Trophoblast cell (in vitro differentiated cells and primary cell): ENCODE measurements around the gene RASSF10.

Experiments
- DNase-seq, 2 donors: peaks; one replicate each; pipeline ENCODE4 v3.0.0-alpha.2; 2016
- H2AFZ ChIP-seq: 2 replicates; pipeline ENCODE4 v1.6.1; 2013; ENCODE audit warnings: low read length, moderate library complexity, mild to moderate bottlenecking; ENCODE audit not compliant: insufficient read depth, poor library complexity
- H2AK5ac ChIP-seq: 2 replicates; pipeline ENCODE4 v1.6.1; 2013; ENCODE audit warnings: mild to moderate bottlenecking, low read length
- H2BK120ac ChIP-seq: 2 replicates; pipeline ENCODE4 v1.6.1; 2013; ENCODE audit warnings: low read length, mild to moderate bottlenecking, moderate library complexity; ENCODE audit not compliant: insufficient read depth, poor library complexity
- H2BK12ac ChIP-seq: 2 replicates; pipeline ENCODE4 v1.6.1; 2013; ENCODE audit warnings: mild to moderate bottlenecking, low read length, moderate library complexity
- H2BK5ac ChIP-seq: 2 replicates; pipeline ENCODE4 v1.6.1; 2013; ENCODE audit warnings: low read length, low read depth, moderate library complexity, mild to moderate bottlenecking; ENCODE audit not compliant: poor library complexity
- H3K14ac ChIP-seq: 2 replicates; pipeline ENCODE4 v1.6.1; 2013; ENCODE audit warnings: mild to moderate bottlenecking, low read length
- H3K18ac ChIP-seq: 2 replicates; pipeline ENCODE4 v1.6.1; 2013; ENCODE audit warnings: mild to moderate bottlenecking, low read length
- H3K23ac ChIP-seq: 2 replicates; pipeline ENCODE4 v1.6.1; 2013; ENCODE audit warnings: low read length
- H3K27ac ChIP-seq: 2 replicates; pipeline ENCODE4 v1.5.1; 2013; ENCODE audit warnings: low read depth, mild to moderate bottlenecking, inconsistent platforms, low read length, moderate library complexity
- H3K27me3 ChIP-seq: 2 replicates; pipeline ENCODE4 v1.6.1; 2013; ENCODE audit warnings: inconsistent platforms, mild to moderate bottlenecking, low read length, moderate library complexity; ENCODE audit not compliant: insufficient read depth
- H3K36me3 ChIP-seq, 2 experiments: 1 replicate in 1 of 2; 2 replicates in 1 of 2; pipeline ENCODE4 v1.6.1; 2013; ENCODE audit warnings: low read length in 2 of 2, mild to moderate bottlenecking in 2 of 2, moderate library complexity in 1 of 2; ENCODE audit not compliant: insufficient read depth in 2 of 2, control insufficient read depth in 1 of 2
- H3K4ac ChIP-seq: 2 replicates; pipeline ENCODE4 v1.6.1; 2013; ENCODE audit warnings: low read depth, mild to moderate bottlenecking, low read length, moderate library complexity
- H3K4me1 ChIP-seq, 2 experiments: 1 replicate in 1 of 2; 2 replicates in 1 of 2; pipeline ENCODE4 v1.6.1; 2013; ENCODE audit warnings: low read length in 2 of 2, mild to moderate bottlenecking in 2 of 2, moderate library complexity in 1 of 2; ENCODE audit not compliant: insufficient read depth in 2 of 2, control insufficient read depth in 1 of 2
- H3K4me2 ChIP-seq: 2 replicates; pipeline ENCODE4 v1.6.1; 2013; ENCODE audit warnings: inconsistent platforms, mild to moderate bottlenecking, low read length, moderate library complexity
- H3K4me3 ChIP-seq: 2 replicates; pipeline ENCODE4 v1.5.1; 2013; ENCODE audit warnings: mild to moderate bottlenecking, low read depth, low read length, inconsistent platforms
- H3K79me1 ChIP-seq: one replicate; pipeline ENCODE4 v1.6.1; 2013; ENCODE audit warnings: low read length
- H3K79me2 ChIP-seq: 2 replicates; pipeline ENCODE4 v1.6.1; 2013; ENCODE audit warnings: low read length, mild to moderate bottlenecking; ENCODE audit not compliant: control insufficient read depth, insufficient read depth, poor library complexity
- H3K9ac ChIP-seq: 2 replicates; pipeline ENCODE4 v1.6.1; 2013; ENCODE audit warnings: mild to moderate bottlenecking, low read length
- H3K9me3 ChIP-seq: 2 replicates; pipeline ENCODE4 v1.6.1; 2013; ENCODE audit warnings: low read depth, mild to moderate bottlenecking, control low read depth, inconsistent platforms, low read length; ENCODE audit not compliant: insufficient read depth
- H4K12ac ChIP-seq: 2 replicates; pipeline ENCODE4 v1.6.1; 2013; ENCODE audit warnings: low read depth, mild to moderate bottlenecking, low read length, moderate library complexity
- H4K8ac ChIP-seq: 2 replicates; pipeline ENCODE4 v1.6.1; 2013; ENCODE audit warnings: low read depth, mild to moderate bottlenecking, low read length, moderate library complexity
- H4K91ac ChIP-seq: one replicate; pipeline ENCODE4 v1.6.1; 2013; ENCODE audit warnings: low read depth, mild to moderate bottlenecking, low read length, moderate library complexity
- WGBS: extraction: QIAGEN DNeasy Blood & Tissue Kit; methylation state at CpG from one replicate; pipeline ENCODE4 v1.1.7; 2013; ENCODE audit warnings: missing lambda C conversion rate; ENCODE audit not compliant: insufficient read length, insufficient coverage; ENCODE audit errors: extremely low coverage; 5-methylcytosine and 5-hydroxymethylcytosine counted together

The RASSF10 gene

GRCh38 chr11:13054278-13054677, 45.2 kb downstream of the RASSF10 start:
- H3K27ac ChIP-seq = no peak overlapping the region
- H3K4ac ChIP-seq = no peak overlapping the region
- H2BK12ac ChIP-seq = no peak overlapping the region
- H4K91ac ChIP-seq = no peak overlapping the region
- no peak overlapping the region for H3K14ac ChIP-seq
- H3K9ac ChIP-seq = no peak overlapping the region
- WGBS = no CpG with 5 or more reads among the region's 3 CpGs
- H3K9me3 ChIP-seq = no peaks in the 10 kb centered on the region
- peaks cover 6% of the 10 kb centered on the region in 2 experiments for H3K4me1 ChIP-seq
- no peak overlapping the region for H2AK5ac ChIP-seq
- H3K36me3 ChIP-seq = no peaks in the 10 kb centered on the region
- H4K12ac ChIP-seq = no peak overlapping the region
- H2BK5ac ChIP-seq = no peak overlapping the region
- no peak overlapping the region for H4K8ac ChIP-seq
- H3K27me3 ChIP-seq = no peaks in the 10 kb centered on the region
- no peak overlapping the region for H3K4me2 ChIP-seq
- H3K18ac ChIP-seq = no peak overlapping the region
- H3K79me1 ChIP-seq = peaks cover 1% of the 10 kb centered on the region
- no peak overlapping the region for H3K23ac ChIP-seq
- DNase-seq = no peak
- no peak overlapping the region for H3K4me3 ChIP-seq
- no peaks in the 10 kb centered on the region for H3K79me2 ChIP-seq
- no peak overlapping the region for H2AFZ ChIP-seq
- H2BK120ac ChIP-seq = no peak overlapping the region

GRCh38 chr11:13055200-13055599, 46.1 kb downstream of the RASSF10 start:
- H3K9ac ChIP-seq = no peak overlapping the region
- H3K18ac ChIP-seq = no peak overlapping the region
- H2BK120ac ChIP-seq = no peak overlapping the region
- no peaks in the 10 kb centered on the region for H3K79me2 ChIP-seq
- no CpG with 5 or more reads among the region's 2 CpGs for WGBS
- H3K27me3 ChIP-seq = no peaks in the 10 kb centered on the region
- H3K4me3 ChIP-seq = no peak overlapping the region
- no peak overlapping the region for H2BK12ac ChIP-seq
- no peak overlapping the region for H4K8ac ChIP-seq
- no peak overlapping the region for H3K4ac ChIP-seq
- DNase-seq = no peak
- H3K79me1 ChIP-seq = peaks cover 1% of the 10 kb centered on the region
- no peak overlapping the region for H3K23ac ChIP-seq
- peaks cover 6% of the 10 kb centered on the region in 2 experiments for H3K4me1 ChIP-seq
- H2BK5ac ChIP-seq = no peak overlapping the region
- no peak overlapping the region for H3K14ac ChIP-seq
- no peak overlapping the region for H2AK5ac ChIP-seq
- no peak overlapping the region for H4K12ac ChIP-seq
- H3K4me2 ChIP-seq = no peak overlapping the region
- H4K91ac ChIP-seq = no peak overlapping the region
- H2AFZ ChIP-seq = no peak overlapping the region
- H3K36me3 ChIP-seq = no peaks in the 10 kb centered on the region
- no peaks in the 10 kb centered on the region for H3K9me3 ChIP-seq
- H3K27ac ChIP-seq = no peak overlapping the region

DNA sequence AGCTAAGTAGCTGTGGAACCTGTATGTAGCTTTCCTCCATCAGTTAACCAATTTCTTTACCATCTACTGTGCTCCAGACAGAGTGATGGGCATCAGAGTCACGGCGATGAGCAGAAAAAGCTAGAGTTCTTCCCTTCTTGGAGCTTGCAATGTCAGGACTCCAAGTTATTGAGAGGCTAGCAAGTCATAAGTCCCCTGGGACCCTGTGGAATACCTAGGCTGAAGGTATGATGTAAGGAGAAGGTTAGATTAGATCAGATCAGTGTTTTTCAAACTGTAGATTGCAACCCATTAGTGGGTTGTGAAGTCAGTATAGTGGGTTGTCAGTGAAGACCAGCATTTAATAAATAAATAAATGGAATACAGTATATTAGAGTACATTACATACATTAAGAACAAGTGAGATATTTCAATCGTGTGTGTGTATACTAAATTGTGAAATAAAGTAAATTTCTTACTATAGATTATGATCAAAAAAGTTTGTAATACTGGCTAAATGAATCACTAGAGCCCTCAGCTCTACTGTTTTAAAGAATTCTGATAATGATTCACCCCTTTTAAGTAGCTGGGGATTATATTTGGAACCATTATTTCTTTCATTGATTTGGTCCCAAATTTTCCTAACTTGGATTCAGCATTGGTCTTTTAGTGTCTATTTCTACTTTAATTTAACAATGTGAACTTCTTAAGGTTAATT, 52.3 kb downstream of the RASSF10 start:
- H2AFZ ChIP-seq = no peak overlapping the region
- H3K9me3 ChIP-seq = no peaks in the 10 kb centered on the region
- no peak overlapping the region for H4K12ac ChIP-seq
- H3K9ac ChIP-seq = no peak overlapping the region
- no peak overlapping the region for H3K27ac ChIP-seq
- H3K36me3 ChIP-seq = no peaks in the 10 kb centered on the region
- no peak overlapping the region for H3K18ac ChIP-seq
- no peaks in the 10 kb centered on the region for H3K79me2 ChIP-seq
- H3K4me1 ChIP-seq = no peaks in the 10 kb centered on the region
- peak; percentile 38 to 75 for DNase-seq
- H3K14ac ChIP-seq = no peak overlapping the region
- no CpG with 5 or more reads among the region's 3 CpGs for whole genome bisulfite sequencing
- no peak overlapping the region for H4K91ac ChIP-seq
- H2BK120ac ChIP-seq = no peak overlapping the region
- no peak overlapping the region for H2BK12ac ChIP-seq
- no peak overlapping the region for H3K23ac ChIP-seq
- no peak overlapping the region for H2BK5ac ChIP-seq
- H3K79me1 ChIP-seq = no peaks in the 10 kb centered on the region
- H4K8ac ChIP-seq = no peak overlapping the region
- H3K4ac ChIP-seq = no peak overlapping the region
- no peak overlapping the region for H3K4me3 ChIP-seq
- no peak overlapping the region for H2AK5ac ChIP-seq
- H3K27me3 ChIP-seq = no peaks in the 10 kb centered on the region
- H3K4me2 ChIP-seq = no peak overlapping the region
